CD4-positive, alpha-beta T cell treated with Interleukin-15 for 1 hour (primary cell): ENCODE results near the gene SORCS2.

Experiments used
- DNase-seq: peaks from one replicate; pipeline ENCODE4 v3.0.0-alpha.2; 2020

The SORCS2 gene

GRCh38 chr4:7248857-7249256 is 56.5 kb downstream of the SORCS2 start:
- DNase-seq: no peak

GRCh38 chr4:7251321-7251720 is 59.0 kb downstream of the SORCS2 start:
- no peak for DNase-seq

- no peak for DNase-seq
Measured at GRCh38 chr4:7252051-7252450, 59.7 kb downstream of the SORCS2 start.

GRCh38 chr4:7252510-7253340 is 60.4 kb downstream of the SORCS2 start:
- DNase-seq: no peak

GRCh38 chr4:7253341-7253700 is 61.0 kb downstream of the SORCS2 start:
- DNase-seq: no peak

GRCh38 chr4:7253837-7254236 is 61.5 kb downstream of the SORCS2 start:
- DNase-seq: no peak

- DNase-seq: no peak
Measured at GRCh38 chr4:7254736-7255487, 62.6 kb downstream of the SORCS2 start.

- DNase-seq: no peak
Measured at GRCh38 chr4:7255488-7255881, 63.1 kb downstream of the SORCS2 start.

GRCh38 chr4:7255996-7256395 is 63.7 kb downstream of the SORCS2 start:
- DNase-seq: no peak

GRCh38 chr4:7256984-7257810 is 64.9 kb downstream of the SORCS2 start:
- no peak for DNase-seq

GRCh38 chr4:7259039-7259438 is 66.7 kb downstream of the SORCS2 start:
- no peak for DNase-seq

- no peak for DNase-seq
Measured at GRCh38 chr4:7260569-7260968, 68.2 kb downstream of the SORCS2 start.

- no peak for DNase-seq
Measured at GRCh38 chr4:7261087-7261486, 68.7 kb downstream of the SORCS2 start.

GRCh38 chr4:7261536-7261935 is 69.2 kb downstream of the SORCS2 start:
- DNase-seq: no peak

- no peak for DNase-seq
Measured at GRCh38 chr4:7262134-7262533, 69.8 kb downstream of the SORCS2 start.

- DNase-seq: no peak
Measured at GRCh38 chr4:7263166-7263565, 70.8 kb downstream of the SORCS2 start.

- DNase-seq: no peak
Measured at GRCh38 chr4:7264694-7265093, 72.4 kb downstream of the SORCS2 start.

GRCh38 chr4:7266525-7267292 is 74.4 kb downstream of the SORCS2 start:
- no peak for DNase-seq

GRCh38 chr4:7267829-7268228 is 75.5 kb downstream of the SORCS2 start:
- no peak for DNase-seq

- no peak for DNase-seq
Measured at GRCh38 chr4:7268941-7269340, 76.6 kb downstream of the SORCS2 start.

GRCh38 chr4:7270121-7270520 is 77.8 kb downstream of the SORCS2 start:
- DNase-seq: no peak

- DNase-seq: no peak
Measured at GRCh38 chr4:7272404-7272803, 80.1 kb downstream of the SORCS2 start.
